ENCODE results near the gene IFIT3.
A peak's percentile ranks its signal among the peaks of the same experiment; 100 is the strongest.

Gene IFIT3

GRCh38 chr10:89351780-89352597 is 24.2 kb downstream of the IFIT3 start:
- peak overlapping the region; percentile 82 to 85 for H3K27ac ChIP-seq
- H3K36me3 ChIP-seq: no peaks in the 10 kb centered on the region
- no peaks in the 10 kb centered on the region for H3K9me3 ChIP-seq
- no peak for TF ChIP-seq CTCF (IDR thresholded peaks at IDR 0.05)
- peak overlapping the region; percentile 9 to 13 for H3K4me3 ChIP-seq
- intact Hi-C loops (cut with DNase I; ENCODE audit: low total_unique reads): no loop called here
- peak; percentile 62 to 84 for DNase-seq
- peaks cover 9 to 55% (median 21%) of the 10 kb centered on the region in 4 donors for H3K4me1 ChIP-seq
- no peaks in the 10 kb centered on the region for H3K27me3 ChIP-seq

GRCh38 chr10:89352802-89353201 is 25.0 kb downstream of the IFIT3 start:
- intact Hi-C loops (cut with DNase I; ENCODE audit: low total_unique reads): no loop called here
- Histone ChIP-seq H3K4me3 (no peak overlapping the region), H3K27me3 (no peaks in the 10 kb centered on the region), H3K36me3 (no peaks in the 10 kb centered on the region), H3K27ac (peak overlapping the region; percentile 82 to 85), H3K9me3 (no peaks in the 10 kb centered on the region), H3K4me1 (peaks cover 9 to 47% (median 21%) of the 10 kb centered on the region in 4 donors)
- TF ChIP-seq CTCF (IDR thresholded peaks at IDR 0.05): no peak
- no peak for DNase-seq

- no peaks in the 10 kb centered on the region for H3K27me3 ChIP-seq
- H3K27ac ChIP-seq: no peak overlapping the region
- no peak for DNase-seq
- H3K4me1 ChIP-seq: peaks cover 8 to 27% (median 18%) of the 10 kb centered on the region in 4 donors
- no peak for TF ChIP-seq CTCF (IDR thresholded peaks at IDR 0.05)
- intact Hi-C loops (cut with DNase I; ENCODE audit: low total_unique reads): no loop called here
- H3K4me3 ChIP-seq: no peak overlapping the region
- H3K9me3 ChIP-seq: no peaks in the 10 kb centered on the region
- no peaks in the 10 kb centered on the region for H3K36me3 ChIP-seq
Measured at GRCh38 chr10:89355394-89355931, 27.7 kb downstream of the IFIT3 start.

- Histone ChIP-seq H3K36me3 (no peaks in the 10 kb centered on the region), H3K9me3 (no peaks in the 10 kb centered on the region), H3K4me1 (peaks cover 0 to 11% (median 3%) of the 10 kb centered on the region in 4 donors), H3K27me3 (no peaks in the 10 kb centered on the region), H3K4me3 (no peak overlapping the region), H3K27ac (no peak overlapping the region)
- no peak for TF ChIP-seq CTCF (IDR thresholded peaks at IDR 0.05)
- intact Hi-C loops (cut with DNase I; ENCODE audit: low total_unique reads): no loop called here
- DNase-seq: no peak
Measured at GRCh38 chr10:89357096-89357495, 29.3 kb downstream of the IFIT3 start.

- Histone ChIP-seq H3K4me1 (peaks cover 0 to 2% (median 0%) of the 10 kb centered on the region in 4 donors), H3K9me3 (no peaks in the 10 kb centered on the region), H3K36me3 (no peaks in the 10 kb centered on the region), H3K4me3 (no peak overlapping the region), H3K27ac (no peak overlapping the region), H3K27me3 (no peaks in the 10 kb centered on the region)
- TF ChIP-seq CTCF (IDR thresholded peaks at IDR 0.05): no peak
- intact Hi-C loops (cut with DNase I; ENCODE audit: low total_unique reads): no loop called here
- DNase-seq: no peak
Measured at GRCh38 chr10:89357975-89358374, 30.2 kb downstream of the IFIT3 start.
